Stimulated activated CD8-positive, alpha-beta memory T cell treated with anti-CD3 and anti-CD28 coated beads, Interleukin-12 subunit alpha, Interleukin-12 subunit beta, amount 100 ng/mL, for 24 hours (primary cell): Measurements from ENCODE around the gene RNF144A.

ENCODE experiments used
- DNase-seq: peaks from one replicate; pipeline ENCODE4 v3.0.0-alpha.2; 2020; ENCODE audit errors: extremely low read depth

The RNF144A gene

DNA sequence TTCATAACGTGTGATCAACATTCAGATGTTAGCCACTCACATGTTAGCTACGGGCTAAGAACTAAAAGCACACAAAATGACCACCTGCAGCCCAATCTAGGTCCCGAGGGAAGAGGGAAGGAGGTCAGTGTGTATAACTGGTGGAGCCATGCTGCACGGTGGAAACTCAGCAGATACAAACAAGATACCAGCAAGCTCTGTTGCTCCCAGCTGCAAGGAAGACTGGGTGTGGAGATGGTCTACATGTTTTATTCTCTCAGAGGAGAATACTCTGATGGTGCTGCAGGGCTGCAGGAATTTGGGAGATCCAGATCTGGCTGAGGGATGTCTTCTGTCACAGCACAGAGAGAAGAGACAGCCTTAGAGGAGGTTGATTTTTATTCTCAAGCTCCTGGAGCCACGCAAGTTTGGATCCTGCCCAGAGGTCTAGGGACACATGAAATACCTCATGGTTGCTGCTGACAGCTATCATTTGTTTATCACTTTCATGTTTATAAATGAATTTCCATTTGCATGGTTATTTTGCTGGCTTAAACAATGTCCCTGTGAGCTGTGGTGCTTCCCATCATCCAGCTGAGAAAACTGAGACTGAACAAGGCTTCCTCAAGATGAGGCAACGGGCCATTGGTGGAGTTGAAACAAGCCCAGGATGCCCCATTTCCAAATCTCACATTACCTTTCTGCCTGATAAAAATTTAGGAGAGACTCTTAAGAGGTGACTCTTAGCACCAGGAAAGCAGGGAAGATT is 30.9 kb downstream of the RNF144A start:
- DNase-seq, result no peak

DNA sequence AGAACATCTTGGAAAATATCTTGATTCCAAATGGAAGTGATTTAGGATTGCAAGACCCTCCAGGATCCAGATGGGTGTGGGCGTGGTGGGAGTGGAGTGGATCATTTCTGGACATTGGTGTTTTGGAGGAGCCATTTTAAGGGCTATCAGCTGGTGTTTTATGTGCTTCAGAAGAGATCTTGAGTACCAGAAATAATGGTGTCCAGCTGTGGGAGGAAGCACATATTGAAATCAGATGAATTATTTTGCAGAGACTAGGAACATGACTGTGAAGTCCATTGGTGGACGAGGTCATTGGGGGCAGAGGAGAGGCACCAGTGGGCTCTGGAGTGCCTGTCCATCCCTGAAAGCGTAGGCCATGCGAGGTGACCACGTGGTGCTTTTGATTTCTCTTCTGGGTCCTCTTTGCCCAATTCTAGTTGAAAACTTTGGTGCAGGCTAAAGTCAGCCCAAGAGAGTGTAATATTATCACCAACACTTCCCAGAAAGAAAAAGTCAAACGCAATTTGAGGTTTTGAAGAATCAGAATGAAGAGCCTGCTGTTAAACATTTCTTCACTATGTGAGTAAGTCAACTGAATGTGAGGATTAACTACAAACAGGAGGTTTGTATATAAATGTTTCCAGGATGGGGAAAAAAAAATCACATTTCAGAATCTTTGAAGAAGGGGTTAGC is 31.6 kb downstream of the RNF144A start:
- DNase-seq, result no peak

DNA sequence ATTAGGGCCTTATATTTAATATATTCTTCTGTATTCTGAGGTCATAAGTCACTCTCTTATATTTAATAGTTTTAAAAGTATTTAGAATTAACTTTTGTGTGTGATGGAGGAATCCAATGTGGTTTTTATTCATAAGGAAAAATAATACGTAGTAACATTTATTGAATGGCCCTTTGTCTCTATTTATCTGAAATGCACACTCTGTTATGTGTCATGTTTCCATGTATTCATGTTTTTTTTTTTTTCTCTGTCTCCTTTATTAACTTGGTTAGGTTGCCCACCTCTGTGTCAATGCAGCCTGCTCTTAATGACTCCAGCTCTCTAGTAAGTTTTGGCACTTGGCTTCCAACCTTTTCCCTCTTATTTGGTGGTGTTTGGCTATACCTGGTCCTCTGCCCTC is 33.8 kb downstream of the RNF144A start:
- DNase-seq, result no peak

GRCh38 chr2:6952101-6952500 is 34.9 kb downstream of the RNF144A start:
- no peak for DNase-seq

DNA sequence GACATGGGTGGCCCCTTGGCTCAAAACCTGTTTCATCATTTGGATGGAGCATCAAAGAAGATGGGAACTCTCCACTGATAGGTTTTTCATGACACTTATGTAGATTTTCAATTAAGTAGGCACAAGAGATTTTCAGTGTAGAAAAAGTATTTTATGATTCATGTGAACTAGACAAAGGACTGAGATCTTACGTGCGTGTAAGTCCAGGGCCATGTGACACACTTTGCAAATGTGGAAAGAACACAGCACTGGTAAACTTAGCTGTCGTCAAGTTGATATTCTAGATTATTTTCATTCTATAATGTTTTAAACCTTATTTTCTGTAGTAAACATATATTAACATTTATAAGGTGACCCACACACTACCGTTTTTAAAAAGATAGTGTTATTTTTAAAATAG is 37.4 kb downstream of the RNF144A start:
- DNase-seq, result no peak

- DNase-seq, result no peak
These were observed 38.4 kb downstream of the RNF144A start for GRCh38 chr2:6955511-6956136.

GRCh38 chr2:6956566-6956965 is 39.4 kb downstream of the RNF144A start:
- no peak for DNase-seq

GRCh38 chr2:6957031-6957714 is 40.0 kb downstream of the RNF144A start:
- no peak for DNase-seq

GRCh38 chr2:6957910-6958615 is 40.9 kb downstream of the RNF144A start:
- DNase-seq, result no peak

DNA sequence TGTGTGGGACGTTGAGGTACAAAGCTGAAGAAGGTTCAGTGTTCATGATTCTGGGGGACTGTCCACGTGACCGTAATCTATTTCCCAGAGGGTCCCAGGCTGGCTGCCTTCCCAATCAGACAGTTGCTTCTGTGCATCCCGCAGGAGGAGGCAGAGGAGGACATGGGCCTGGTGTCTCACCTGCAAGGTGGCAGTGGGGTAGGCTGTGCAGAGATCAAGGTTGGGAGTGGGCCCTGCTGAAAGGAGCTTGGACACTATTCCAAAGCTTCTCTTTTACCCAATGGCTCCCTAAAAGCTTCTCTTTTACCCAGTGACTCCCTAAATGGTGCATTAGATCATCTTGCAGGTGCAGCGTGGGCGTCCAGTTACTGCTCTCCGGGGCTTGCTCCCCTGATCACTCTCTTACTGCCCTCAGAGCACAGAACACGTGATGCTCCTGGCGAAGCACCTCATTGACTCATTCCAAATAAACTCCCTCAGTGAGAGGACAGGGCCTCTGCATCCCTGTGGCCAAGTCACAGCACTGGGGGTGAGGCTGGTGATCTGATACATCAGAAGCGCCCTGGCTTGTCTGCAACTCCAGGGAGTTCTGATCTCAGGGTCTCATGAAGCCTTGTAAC is 41.5 kb downstream of the RNF144A start:
- no peak for DNase-seq

DNA sequence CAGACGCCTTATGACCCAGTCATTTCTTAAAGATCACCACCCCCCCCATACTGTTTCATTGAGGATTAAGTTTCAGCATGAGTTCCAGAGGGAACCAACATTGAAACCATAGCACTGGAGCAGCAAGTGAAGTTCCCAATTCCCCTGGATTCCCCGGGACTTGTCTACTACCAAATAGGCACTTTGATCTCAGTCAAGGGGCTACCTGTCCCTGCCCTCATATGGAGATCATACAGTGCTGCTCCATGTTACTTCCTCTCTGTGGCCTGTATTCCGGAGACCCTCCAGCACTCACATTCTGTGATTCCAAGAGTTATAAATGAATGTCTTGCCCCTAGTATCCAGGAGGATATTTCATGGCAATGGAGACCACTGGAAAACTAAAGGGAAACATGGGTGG is 42.5 kb downstream of the RNF144A start:
- DNase-seq, result no peak

DNA sequence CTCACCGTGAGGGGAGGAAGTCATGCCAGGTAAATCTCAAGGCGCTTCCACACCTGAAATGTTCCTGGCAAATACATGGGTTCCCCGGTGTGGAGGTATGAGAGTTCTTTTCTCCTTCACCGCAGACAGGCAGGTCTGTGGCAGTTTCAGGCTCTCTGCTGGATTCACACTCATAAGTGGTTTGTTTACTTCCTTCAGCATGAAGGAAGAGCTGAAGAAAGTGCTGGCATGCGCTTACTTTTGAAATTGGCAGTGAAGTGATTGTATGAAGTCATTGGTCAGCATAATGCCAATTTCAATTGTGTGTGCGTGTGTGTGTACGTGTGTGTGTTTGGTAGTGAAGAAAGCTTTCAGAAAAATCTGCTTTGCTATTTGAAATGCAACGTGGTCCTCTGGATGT is 43.4 kb downstream of the RNF144A start:
- DNase-seq, result no peak

- no peak for DNase-seq
These were observed 46.5 kb downstream of the RNF144A start for GRCh38 chr2:6963727-6964126.

GRCh38 chr2:6965071-6965795 is 48.0 kb downstream of the RNF144A start:
- no peak for DNase-seq

GRCh38 chr2:6966446-6966940 is 49.3 kb downstream of the RNF144A start:
- DNase-seq, result no peak

- DNase-seq, result no peak
These were observed 50.1 kb downstream of the RNF144A start for GRCh38 chr2:6967301-6967700.

- DNase-seq, result no peak
These were observed 51.3 kb downstream of the RNF144A start for GRCh38 chr2:6968319-6969100.

DNA sequence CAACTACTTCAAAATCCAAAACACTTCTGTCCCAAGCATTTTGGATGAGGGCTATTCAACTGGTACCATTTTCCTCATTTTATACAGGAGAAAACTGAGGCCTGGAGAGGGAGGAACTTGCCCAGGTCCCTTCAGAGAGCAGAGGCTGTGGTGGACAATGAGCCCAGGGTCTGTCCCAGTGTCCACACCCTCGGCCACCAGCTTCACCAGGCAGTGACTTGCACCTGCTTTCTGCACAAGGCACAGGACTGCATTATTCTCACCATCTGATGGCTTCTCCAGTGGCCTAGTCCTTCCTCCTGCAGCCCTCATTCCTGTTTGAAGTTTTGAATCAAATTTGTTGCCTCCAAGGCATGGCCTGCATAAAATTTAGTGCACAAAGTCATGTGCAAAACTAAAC is 53.3 kb downstream of the RNF144A start:
- no peak for DNase-seq

DNA sequence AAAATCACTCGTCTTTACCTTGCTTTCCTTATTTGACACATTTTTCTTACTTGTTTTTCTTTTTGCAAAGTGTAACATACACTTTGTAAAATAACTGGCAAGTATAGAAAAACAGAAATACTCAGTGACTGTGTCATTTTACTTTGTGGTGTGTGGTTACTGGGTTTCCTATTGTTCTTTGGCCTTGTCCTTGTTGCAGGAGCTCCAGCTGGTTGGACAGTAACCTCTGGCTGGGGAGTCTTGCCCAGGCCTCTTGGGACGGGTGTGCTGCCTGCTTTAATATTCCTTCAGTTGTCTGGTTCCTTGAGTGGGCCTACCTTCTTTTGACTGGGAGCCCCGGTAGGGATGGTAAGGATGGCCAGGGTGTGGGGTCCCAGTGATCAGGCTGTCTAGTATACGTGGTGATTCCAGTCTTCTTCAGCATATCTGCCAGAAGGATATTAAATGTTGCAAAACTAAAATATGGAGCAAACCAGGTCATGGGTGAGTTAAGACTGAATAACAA is 53.8 kb downstream of the RNF144A start:
- DNase-seq, result no peak

- no peak for DNase-seq
These were observed 54.3 kb downstream of the RNF144A start for GRCh38 chr2:6971502-6971901.
